PC-3 (cell line): ENCODE measurements around the gene PNMA8B. TPM values are rescaled to one million over a fixed set of nuclear protein-coding genes. Genes with fewer than 3 reads are reported as not detected.

Experiments
- ATAC-seq: fragments of 200-7000 bp; cut with Tn5 transposase; 2 replicates; pipeline ENCODE4 v1.9.1; 2020; ENCODE audit warnings: mild to moderate bottlenecking, moderate library complexity
- BruUV-seq: library from RNA; stranded (reverse); fragments of 400-500 nt; replicated peaks from 2 replicates; lab custom pipeline; 2021; lab: Mats Ljungman, UMichigan
- CTCF ChIA-PET: fragments of 300-600 bp; sonication (Branson Sonifier 250); formaldehyde crosslinking; loops from one replicate; lab custom pipeline; 2022; ENCODE audit warnings: antibody characterized with exemption; lab: Charles Lee
- POLR2A ChIA-PET: fragments of 300-600 bp; sonication (Branson Sonifier 250); formaldehyde crosslinking; loops from one replicate; lab custom pipeline; 2022; ENCODE audit warnings: antibody characterized with exemption; ENCODE audit not compliant: unreplicated experiment; lab: Charles Lee
- DNase-seq: peaks from one replicate; pipeline ENCODE4 v3.0.0-alpha.2; 2015
- H2AFZ ChIP-seq: fragments of 300-600 bp; sonication (generic); 2 replicates; pipeline ENCODE4 v1.6.0; 2016; ENCODE audit warnings: antibody characterized with exemption, low read length
- H3F3A ChIP-seq: fragments of 300-600 bp; sonication (generic); one replicate; pipeline ENCODE4 v1.6.0; 2017; ENCODE audit warnings: antibody characterized with exemption, low read length, control low read depth, mild to moderate bottlenecking; ENCODE audit not compliant: unreplicated experiment
- H3K27ac ChIP-seq: fragments of 300-600 bp; sonication (generic); 2 replicates; pipeline ENCODE4 v1.5.1; 2016; ENCODE audit warnings: mild to moderate bottlenecking, low read length
- H3K27me3 ChIP-seq: fragments of 300-600 bp; sonication (generic); 2 replicates; pipeline ENCODE4 v1.6.1; 2016; ENCODE audit warnings: low read length, mixed read lengths
- H3K36me3 ChIP-seq: fragments of 300-600 bp; sonication (generic); 2 replicates; pipeline ENCODE4 v1.6.1; 2016; ENCODE audit warnings: low read depth, mixed run types, low read length, mixed read lengths
- H3K4me1 ChIP-seq: fragments of 300-600 bp; sonication (generic); 2 replicates; pipeline ENCODE4 v1.5.1; 2016; ENCODE audit warnings: low read length; ENCODE audit not compliant: insufficient read depth
- H3K4me2 ChIP-seq: fragments of 300-600 bp; sonication (generic); 2 replicates; pipeline ENCODE4 v1.6.0; 2016; ENCODE audit warnings: low read length
- H3K4me3 ChIP-seq: fragments of 300-600 bp; sonication (generic); 2 replicates; pipeline ENCODE4 v1.5.1; 2016; ENCODE audit warnings: mild to moderate bottlenecking, low read length, mixed read lengths
- H3K79me2 ChIP-seq: fragments of 300-600 bp; sonication (generic); 2 replicates; pipeline ENCODE4 v1.6.1; 2017; ENCODE audit warnings: low read length, mixed read lengths
- H3K9ac ChIP-seq: fragments of 300-600 bp; sonication (generic); 2 replicates; pipeline ENCODE4 v1.6.0; 2016; ENCODE audit warnings: mild to moderate bottlenecking, low read length
- H3K9me2 ChIP-seq: fragments of 300-600 bp; sonication (generic); replicated peaks from 2 replicates; pipeline ENCODE4 v1.6.1; 2016; ENCODE audit warnings: mixed run types, low read length, mixed read lengths
- H3K9me3 ChIP-seq: fragments of 300-600 bp; sonication (generic); 2 replicates; pipeline ENCODE4 v1.6.1; 2016; ENCODE audit warnings: low read length, mixed read lengths
- H4K20me1 ChIP-seq: fragments of 300-600 bp; sonication (generic); 2 replicates; pipeline ENCODE4 v1.6.1; 2016; ENCODE audit warnings: low read length, mixed read lengths
- EZH2 ChIP-seq: fragments of 300-600 bp; sonication (generic); IDR thresholded peaks from one replicate; pipeline ENCODE4 v1.6.1; 2017; ENCODE audit warnings: antibody characterized with exemption, mild to moderate bottlenecking, low read length; ENCODE audit not compliant: unreplicated experiment
- EZH2phosphoT487 ChIP-seq: fragments of 300-600 bp; sonication (generic); IDR thresholded peaks from 2 replicates; pipeline ENCODE4 v1.6.1; 2018; ENCODE audit warnings: mild to moderate bottlenecking, antibody characterized with exemption, low read length, borderline replicate concordance
- intact Hi-C: fragments of 100-400 bp; cut with micrococcal nuclease; formaldehyde crosslinking; loops from 2 replicates; pipeline ENCODE4 v1.9.0; 2023
- total RNA-seq: library from RNA; depleted of rRNA; stranded (reverse); fragments of >200 nt; gene quantifications from 2 replicates; pipeline ENCODE4 v1.2.3, GENCODE V29; 2014
- TF ChIP-seq, protein P1 (sequence below): fragments of 300-600 bp; sonication (generic); conservative IDR thresholded peaks from 2 replicates; pipeline ENCODE4 v1.5.1; 2017; ENCODE audit warnings: antibody characterized with exemption, low read depth, mild to moderate bottlenecking, low read length

The PNMA8B gene
- total RNA-seq, 1 experiment from 2014 or later = not detected

DNA sequence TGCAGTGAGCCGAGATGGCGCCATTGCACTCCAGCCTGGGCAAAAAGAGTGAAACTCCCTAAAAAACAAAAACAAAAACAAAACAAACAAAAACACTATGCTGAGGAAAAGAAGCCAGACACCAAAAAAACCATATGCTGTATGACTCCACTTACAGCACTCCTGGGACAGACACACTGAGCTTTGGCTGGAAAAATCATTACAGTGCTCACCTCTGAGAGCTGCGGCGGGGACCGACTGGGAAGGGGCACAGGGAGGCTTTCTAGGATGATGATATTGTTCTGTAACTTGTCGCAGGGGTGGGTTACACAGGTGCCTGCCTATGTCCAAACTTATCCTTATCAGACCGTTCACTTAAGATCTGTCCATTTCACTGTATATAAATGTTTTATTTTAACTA, 32.2 kb downstream of the PNMA8B start:
- TF ChIP-seq EZH2 (no peak), EZH2phosphoT487 (no peak)
- TF ChIP-seq, protein P1, sequence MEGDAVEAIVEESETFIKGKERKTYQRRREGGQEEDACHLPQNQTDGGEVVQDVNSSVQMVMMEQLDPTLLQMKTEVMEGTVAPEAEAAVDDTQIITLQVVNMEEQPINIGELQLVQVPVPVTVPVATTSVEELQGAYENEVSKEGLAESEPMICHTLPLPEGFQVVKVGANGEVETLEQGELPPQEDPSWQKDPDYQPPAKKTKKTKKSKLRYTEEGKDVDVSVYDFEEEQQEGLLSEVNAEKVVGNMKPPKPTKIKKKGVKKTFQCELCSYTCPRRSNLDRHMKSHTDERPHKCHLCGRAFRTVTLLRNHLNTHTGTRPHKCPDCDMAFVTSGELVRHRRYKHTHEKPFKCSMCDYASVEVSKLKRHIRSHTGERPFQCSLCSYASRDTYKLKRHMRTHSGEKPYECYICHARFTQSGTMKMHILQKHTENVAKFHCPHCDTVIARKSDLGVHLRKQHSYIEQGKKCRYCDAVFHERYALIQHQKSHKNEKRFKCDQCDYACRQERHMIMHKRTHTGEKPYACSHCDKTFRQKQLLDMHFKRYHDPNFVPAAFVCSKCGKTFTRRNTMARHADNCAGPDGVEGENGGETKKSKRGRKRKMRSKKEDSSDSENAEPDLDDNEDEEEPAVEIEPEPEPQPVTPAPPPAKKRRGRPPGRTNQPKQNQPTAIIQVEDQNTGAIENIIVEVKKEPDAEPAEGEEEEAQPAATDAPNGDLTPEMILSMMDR = no peak
- ATAC-seq = no peak

DNA sequence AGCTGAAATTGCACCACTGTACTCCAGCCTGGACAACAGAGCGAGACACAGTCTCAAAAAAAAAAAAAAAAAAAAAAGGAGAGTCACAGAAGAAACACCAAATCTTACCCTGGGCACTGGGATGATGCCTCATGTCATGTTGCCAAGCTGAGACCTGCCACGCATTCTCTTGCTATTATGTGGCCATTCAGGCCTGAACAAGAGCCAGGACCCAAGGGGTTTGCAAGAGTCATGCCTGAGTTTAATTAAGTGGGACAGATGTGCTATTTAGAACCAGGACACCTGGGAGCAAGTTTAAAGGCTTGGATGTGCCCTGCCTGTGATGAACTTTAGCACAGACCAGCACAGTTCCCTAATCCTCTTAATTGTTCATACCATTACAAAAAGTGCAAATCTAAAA, 34.1 kb downstream of the PNMA8B start:
- ChIA-PET POLR2A (no interaction called here), CTCF (no interaction called here)
- Histone ChIP-seq H3K36me3 (no peaks in the 10 kb centered on the region), H3K9me2 (no peaks in the 10 kb centered on the region), H3K9ac (no peak overlapping the region), H3K79me2 (no peaks in the 10 kb centered on the region), H3F3A (no peaks in the 10 kb centered on the region), H3K27me3 (no peaks in the 10 kb centered on the region), H3K27ac (no peak overlapping the region), H4K20me1 (no peaks in the 10 kb centered on the region), H3K4me2 (no peak overlapping the region), H2AFZ (no peak overlapping the region), H3K4me1 (peaks cover 7% of the 10 kb centered on the region), H3K9me3 (no peaks in the 10 kb centered on the region), H3K4me3 (no peak overlapping the region)
- TF ChIP-seq, protein P1 = no peak
- TF ChIP-seq EZH2 = no peak
- TF ChIP-seq EZH2phosphoT487 = no peak
- no peak for DNase-seq
- no peak for ATAC-seq
- no TSS peak for BruUV-seq
- intact Hi-C loops = no loop called here

More for the DNA sequence above, 32.2 kb downstream of the PNMA8B start:
- H4K20me1 ChIP-seq = no peaks in the 10 kb centered on the region
- intact Hi-C loops = no loop called here
- ChIA-PET CTCF (no interaction called here), POLR2A (no interaction called here)
- H3K4me1 ChIP-seq = peaks cover 13% of the 10 kb centered on the region
- no peaks in the 10 kb centered on the region for H3K9me3 ChIP-seq
- no peak overlapping the region for H2AFZ ChIP-seq
- no peaks in the 10 kb centered on the region for H3K36me3 ChIP-seq
- no peak overlapping the region for H3K4me2 ChIP-seq
- no peak overlapping the region for H3K4me3 ChIP-seq
- H3K27ac ChIP-seq = no peak overlapping the region
- no peaks in the 10 kb centered on the region for H3K27me3 ChIP-seq
- no TSS peak for BruUV-seq
- H3K9me2 ChIP-seq = no peaks in the 10 kb centered on the region
- H3K79me2 ChIP-seq = no peaks in the 10 kb centered on the region
- H3K9ac ChIP-seq = no peak overlapping the region
- no peaks in the 10 kb centered on the region for H3F3A ChIP-seq
- no peak for DNase-seq

- Histone ChIP-seq H3F3A (no peaks in the 10 kb centered on the region), H3K79me2 (no peaks in the 10 kb centered on the region), H3K4me3 (no peak overlapping the region), H2AFZ (no peak overlapping the region), H3K4me1 (peaks cover 2% of the 10 kb centered on the region; the same call in 1 of the 2 replicates), H4K20me1 (no peaks in the 10 kb centered on the region), H3K36me3 (no peaks in the 10 kb centered on the region), H3K27ac (no peak overlapping the region), H3K9me3 (no peaks in the 10 kb centered on the region), H3K4me2 (no peak overlapping the region), H3K27me3 (no peaks in the 10 kb centered on the region), H3K9me2 (no peaks in the 10 kb centered on the region), H3K9ac (no peak overlapping the region)
- BruUV-seq = no TSS peak
- ATAC-seq (no peak), DNase-seq (no peak)
- TF ChIP-seq, protein P1 = no peak
- TF ChIP-seq EZH2 (no peak), EZH2phosphoT487 (no peak)
- intact Hi-C loops = no loop called here
- ChIA-PET POLR2A (no interaction called here), CTCF (no interaction called here)
These were observed 34.7 kb downstream of the PNMA8B start for GRCh38 chr19:46460981-46461380.
